T-helper 17 cell (primary cell): ENCODE measurements around the gene HOXD11. TPM values are rescaled to one million over a fixed set of nuclear protein-coding genes. Genes with fewer than 3 reads are reported as not detected.

Experiments used
- ATAC-seq: fragments of 150-1000 bp; cut with Tn5 transposase; 2 replicates; pipeline ENCODE4 v1.10.0; 2021; ENCODE audit warnings: mild to moderate bottlenecking, moderate library complexity
- DNase-seq, 3 donors: peaks; one replicate each; pipeline versions ENCODE4 v3.0.0 to v3.0.0-alpha.2; 2020 to 2021
- H3K9me3 ChIP-seq: one replicate; pipeline ENCODE4 v1.7.0; 2013; ENCODE audit warnings: low read length, mild to moderate bottlenecking; ENCODE audit not compliant: control insufficient read depth, poor library complexity, severe bottlenecking
- H3K27ac Mint-ChIP-seq: one replicate; pipeline ENCODE4 v1.8.0; 2022; ENCODE audit warnings: mild to moderate bottlenecking, moderate library complexity, mixed read lengths
- H3K27me3 Mint-ChIP-seq: one replicate; pipeline ENCODE4 v1.8.0; 2022; ENCODE audit warnings: mixed read lengths
- H3K36me3 Mint-ChIP-seq: one replicate; pipeline ENCODE4 v1.8.0; 2022; ENCODE audit warnings: low read depth, mixed read lengths
- H3K4me1 Mint-ChIP-seq: one replicate; pipeline ENCODE4 v1.8.0; 2022; ENCODE audit warnings: mild to moderate bottlenecking, mixed read lengths
- H3K4me3 Mint-ChIP-seq: one replicate; pipeline ENCODE4 v1.8.0; 2022; ENCODE audit warnings: mild to moderate bottlenecking, moderate library complexity, mixed read lengths
- total RNA-seq, 4 donors: library from RNA in 2 of 4; stranded (reverse) in 2 of 4; gene quantifications; one replicate each; pipeline ENCODE4 v1.2.3 and lab custom pipeline; 2022 to 2026

The HOXD11 gene
- total RNA-seq, 2 donors from 2014 or later, result not detected

- H3K9me3 ChIP-seq, result no peaks in the 10 kb centered on the region
- peaks cover 5% of the 10 kb centered on the region for H3K36me3 Mint-ChIP-seq
- DNase-seq, result no peak
- H3K4me3 Mint-ChIP-seq, result peak overlapping the region; percentile 3
- peaks cover 7% of the 10 kb centered on the region for H3K4me1 Mint-ChIP-seq
- H3K27ac Mint-ChIP-seq, result no peak overlapping the region
- peaks cover 83% of the 10 kb centered on the region for H3K27me3 Mint-ChIP-seq
- no peak for ATAC-seq
These were observed 49.3 kb downstream of the HOXD11 start for GRCh38 chr2:176156301-176156806.

DNA sequence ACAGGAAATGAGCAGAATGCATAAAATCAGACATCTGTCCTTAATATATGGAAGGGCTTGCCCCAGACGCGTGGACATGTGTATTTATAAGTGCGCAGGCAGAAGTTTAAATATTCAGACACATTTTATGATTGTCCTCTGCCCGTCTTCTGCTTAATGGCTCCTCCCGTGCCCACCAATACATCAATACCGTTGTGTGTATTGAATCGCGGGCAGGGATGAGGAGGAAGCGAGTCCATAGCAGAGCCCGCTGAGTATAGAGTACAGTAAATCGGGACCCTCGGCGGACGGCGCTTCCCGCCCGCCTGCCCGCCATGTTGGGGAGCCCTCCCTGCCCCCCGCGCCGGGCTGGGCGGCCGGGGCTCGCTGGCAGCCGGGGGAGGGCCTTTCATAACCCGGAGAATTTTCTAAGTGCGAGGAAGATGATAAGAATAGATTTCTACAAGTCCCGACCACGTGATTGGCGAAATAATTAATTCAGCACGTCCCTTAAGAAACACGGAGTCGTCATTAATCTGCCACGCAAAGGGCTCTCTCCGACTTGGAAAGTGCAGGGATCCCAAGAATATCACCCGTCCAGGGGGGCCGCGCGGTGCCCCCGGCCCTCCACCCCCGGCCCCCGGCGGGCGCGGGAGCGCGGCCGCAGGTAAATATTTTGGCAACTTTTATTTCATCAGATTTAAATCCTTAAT is 49.9 kb downstream of the HOXD11 start, which contains the start of gene HOXD3:
TSS of gene HOXD3 (plus strand) at position 501 of the 692 bp plus-strand sequence. CDS start 11,808 bp downstream, outside the sequence.
- H3K9me3 ChIP-seq, result no peaks in the 10 kb centered on the region
- peak within 1 kb of the TSS; percentile 45 for H3K4me3 Mint-ChIP-seq
- H3K27ac Mint-ChIP-seq, result peak within 1 kb of the TSS; percentile 70

GRCh38 chr2:176157499-176158185 is 50.6 kb downstream of the HOXD11 start:
- ATAC-seq (no peak), DNase-seq (no peak)
- peak overlapping the region; percentile 70 for H3K27ac Mint-ChIP-seq
- peak overlapping the region; percentile 45 for H3K4me3 Mint-ChIP-seq
- H3K27me3 Mint-ChIP-seq, result peaks cover 89% of the 10 kb centered on the region
- peaks cover 7% of the 10 kb centered on the region for H3K4me1 Mint-ChIP-seq
- H3K36me3 Mint-ChIP-seq, result peaks cover 5% of the 10 kb centered on the region
- H3K9me3 ChIP-seq, result peaks cover 4% of the 10 kb centered on the region

More for the DNA sequence above, 49.9 kb downstream of the HOXD11 start, which contains the start of gene HOXD3:
- Mint-ChIP-seq H3K4me1 (peaks cover 7% of the 10 kb centered on the region), H3K27me3 (peaks cover 87% of the 10 kb centered on the region), H3K36me3 (peaks cover 5% of the 10 kb centered on the region)
- DNase-seq (no peak), ATAC-seq (no peak)

- peaks cover 4% of the 10 kb centered on the region for H3K9me3 ChIP-seq
- H3K4me1 Mint-ChIP-seq, result peaks cover 7% of the 10 kb centered on the region
- H3K27ac Mint-ChIP-seq, result peak overlapping the region; percentile 70
- H3K4me3 Mint-ChIP-seq, result peak overlapping the region; percentile 13
- H3K36me3 Mint-ChIP-seq, result peaks cover 5% of the 10 kb centered on the region
- ATAC-seq (no peak), DNase-seq (no peak)
- H3K27me3 Mint-ChIP-seq, result peaks cover 89% of the 10 kb centered on the region
These were observed 51.1 kb downstream of the HOXD11 start for GRCh38 chr2:176158186-176158591.

GRCh38 chr2:176158855-176159662 is 52.0 kb downstream of the HOXD11 start:
- peaks cover 7% of the 10 kb centered on the region for H3K4me1 Mint-ChIP-seq
- ATAC-seq (no peak), DNase-seq (no peak)
- H3K27me3 Mint-ChIP-seq, result peaks cover 89% of the 10 kb centered on the region
- peaks cover 5% of the 10 kb centered on the region for H3K36me3 Mint-ChIP-seq
- H3K27ac Mint-ChIP-seq, result peak overlapping the region; percentile 6
- H3K9me3 ChIP-seq, result peaks cover 4% of the 10 kb centered on the region
- H3K4me3 Mint-ChIP-seq, result peak overlapping the region; percentile 63

Other genes starting within 250 kb of the HOXD11 start
- 10 to 100 TPM; 14.9 to 21.0 TPM for gene LNPK, start 105.0 kb upstream of the HOXD11 start, total RNA-seq
- not detected for gene EVX2, start 23.3 kb upstream of the HOXD11 start, total RNA-seq
- not detected for gene HOXD13, start 14.6 kb upstream of the HOXD11 start, total RNA-seq
- gene HOXD12, start 7.5 kb upstream of the HOXD11 start, total RNA-seq, result not detected
- not detected for gene HOXD10, start 9.5 kb downstream of the HOXD11 start, total RNA-seq
- gene HOXD9, start 15.4 kb downstream of the HOXD11 start, total RNA-seq, result not detected
- not detected for gene HOXD8, start 22.4 kb downstream of the HOXD11 start, total RNA-seq
- gene HOXD4, start 44.3 kb downstream of the HOXD11 start, total RNA-seq, result not detected
- gene HOXD3, start 50.0 kb downstream of the HOXD11 start, total RNA-seq, result not detected
- not detected for gene HOXD1, start 81.4 kb downstream of the HOXD11 start, total RNA-seq
- 1 to 10 TPM; 6.1 to 7.5 TPM for gene MTX2, start 162.2 kb downstream of the HOXD11 start, total RNA-seq